Psoas muscle (tissue), 8 donors: ENCODE measurements around the gene CENPI. TPM values are rescaled to one million over a fixed set of nuclear protein-coding genes. Genes with fewer than 3 reads are reported as not detected.

Experiments
- ATAC-seq, 4 donors: fragments of 200-7000 bp; cut with Tn5 transposase; one replicate each; pipeline ENCODE4 v1.9.1; 2020; ENCODE audit warnings: moderate library complexity in 3 of 4, mild to moderate bottlenecking in 2 of 4
- DNase-seq, 2 donors: peaks; one replicate each; pipeline ENCODE4 v3.0.0-alpha.2; 2020
- H3K27ac ChIP-seq: fragments of 200-600 bp; one replicate; pipeline ENCODE4 v1.8.0; 2022
- H3K27me3 ChIP-seq, 3 donors: fragments of 200-600 bp in 1 of 3; one replicate each; pipeline versions ENCODE4 v1.6.1 to v1.8.0; 2013 to 2022; ENCODE audit warnings: low read length in 2 of 3, mild to moderate bottlenecking in 2 of 3, moderate library complexity in 1 of 3; ENCODE audit not compliant: insufficient read depth in 3 of 3
- H3K36me3 ChIP-seq, 2 donors: fragments of 200-600 bp in 1 of 2; one replicate each; pipeline versions ENCODE4 v1.6.1 to v1.8.0; 2013 to 2022; ENCODE audit warnings: low read depth in 1 of 2, mild to moderate bottlenecking in 1 of 2, moderate library complexity in 1 of 2; ENCODE audit not compliant: insufficient read depth in 1 of 2
- H3K4me1 ChIP-seq: fragments of 200-600 bp; one replicate; pipeline ENCODE4 v1.8.0; 2022
- H3K4me3 ChIP-seq: fragments of 200-600 bp; one replicate; pipeline ENCODE4 v1.8.0; 2022; ENCODE audit warnings: mild to moderate bottlenecking
- H3K9me3 ChIP-seq: fragments of 200-600 bp; one replicate; pipeline ENCODE4 v1.8.0; 2022
- CTCF ChIP-seq: fragments of 200-600 bp; IDR thresholded peaks from one replicate; pipeline ENCODE4 v1.8.0; 2022; ENCODE audit warnings: antibody characterized with exemption
- WGBS, 3 donors: extraction: QIAGEN DNeasy Blood & Tissue Kit; methylation state at CpG; one replicate each; pipeline versions ENCODE4 v1.1.6 to v1.1.7; 2013; 5-methylcytosine and 5-hydroxymethylcytosine counted together
- intact Hi-C, 2 donors: fragments of 100-400 bp; cut with DNase I; formaldehyde crosslinking; loops; one replicate each; pipeline versions ENCODE4 v1.11.0 to v1.14.2; 2022
- polyA plus RNA-seq, 3 donors: library from polyadenylated mRNA; stranded (reverse); fragments of 200-250 nt; gene quantifications; one replicate each; pipeline ENCODE4 v1.2.3, GENCODE V29; 2013
- total RNA-seq, 4 donors: library from RNA; stranded (reverse); fragmentation: NEBNext Ultra II Directional in 2 of 4; extraction: Animal tissue kit (Norgen Biotek cat#: 25700) in 2 of 4; gene quantifications; one replicate each; pipeline versions ENCODE4 v1.2.1 to v1.2.4, GENCODE V29; 2021 to 2023
- donor health status: healthy with polysubstance abuse.
- donor health status: DM: no; HTN: no; CAD: no; lungs with moderate emphysema.
- donor health status: Bipolar disorder and iron deficiency.
- donor health status: healthy.
- donor health status: DM: yes; HTN: yes; CAD: no.
- donor health status: DM: no; HTN: no; CAD: no.
- donor health status: DM: no; HTN: no; CAD: no.
- donor health status: DM: yes; HTN: yes; CAD: no.

Gene CENPI
- total and polyA plus RNA-seq, 7 donors: 0.10 to 0.39 (median 0.31) TPM; not detected in 1

- ATAC-seq: no peak
- 34 to 44% (median 38%) methylated on average over 8 of the region's 8 CpGs for WGBS, 3 donors
Observed at GRCh38 chrX:101079736-101080270, 18.2 kb upstream of the CENPI start.

GRCh38 chrX:101080326-101081124, 17.5 kb upstream of the CENPI start:
- TF ChIP-seq CTCF: no peak
- Histone ChIP-seq H3K27ac (no peak overlapping the region), H3K4me1 (no peaks in the 10 kb centered on the region), H3K27me3 (peaks cover 0 to 65% (median 2%) of the 10 kb centered on the region in 3 donors), H3K36me3 (no peaks in the 10 kb centered on the region), H3K4me3 (no peak overlapping the region), H3K9me3 (no peaks in the 10 kb centered on the region)
- DNase-seq (no peak), ATAC-seq (no peak)
- intact Hi-C loops: no loop called here
- WGBS, 3 donors: 55 to 73% (median 58%) methylated on average over 3 of the region's 3 CpGs

More at GRCh38 chrX:101079736-101080270, 18.2 kb upstream of the CENPI start:
- intact Hi-C loops: no loop called here
- Histone ChIP-seq H3K27me3 (peaks cover 0 to 58% (median 2%) of the 10 kb centered on the region in 3 donors), H3K27ac (no peak overlapping the region), H3K4me1 (no peaks in the 10 kb centered on the region), H3K9me3 (no peaks in the 10 kb centered on the region), H3K36me3 (no peaks in the 10 kb centered on the region), H3K4me3 (peak overlapping the region; percentile 44)
- DNase-seq: no peak
- TF ChIP-seq CTCF: no peak

GRCh38 chrX:101081231-101081630, 16.8 kb upstream of the CENPI start:
- no peak for TF ChIP-seq CTCF
- 60 to 82% (median 63%) methylated on average over 3 of the region's 3 CpGs for WGBS, 3 donors
- intact Hi-C loops: no loop called here
- Histone ChIP-seq H3K27me3 (peaks cover 0 to 67% (median 2%) of the 10 kb centered on the region in 3 donors), H3K4me3 (no peak overlapping the region), H3K9me3 (no peaks in the 10 kb centered on the region), H3K27ac (no peak overlapping the region), H3K4me1 (no peaks in the 10 kb centered on the region), H3K36me3 (no peaks in the 10 kb centered on the region)
- no peak for DNase-seq
- no peak for ATAC-seq

- DNase-seq (no peak), ATAC-seq (no peak)
- Histone ChIP-seq H3K27ac (no peak overlapping the region), H3K9me3 (no peaks in the 10 kb centered on the region), H3K36me3 (no peaks in the 10 kb centered on the region), H3K4me3 (no peak overlapping the region), H3K4me1 (no peaks in the 10 kb centered on the region), H3K27me3 (no peaks in the 10 kb centered on the region)
- intact Hi-C loops: no loop called here
- WGBS, 3 donors: 89 to 100% (median 91%) methylated on average over 1 of the region's 1 CpG
- TF ChIP-seq CTCF: no peak
Observed at GRCh38 chrX:101091817-101092216, 6.2 kb upstream of the CENPI start.
